GM19468 (cell line): Measurements from ENCODE around the gene DHX8.

Experiments
- ATAC-seq: cut with Tn5 transposase; IDR thresholded peaks from one replicate; pipeline ENCODE4 v1.9.1; 2021; ENCODE audit warnings: mild to moderate bottlenecking, moderate library complexity, moderate number of reproducible peaks; ENCODE audit not compliant: unreplicated experiment; ENCODE audit errors: extremely low read depth

The DHX8 gene

GRCh38 chr17:43517615-43518386 is 34.0 kb downstream of the DHX8 start:
- ATAC-seq, result no peak

- ATAC-seq, result no peak
Observed at GRCh38 chr17:43521389-43521788, 37.6 kb downstream of the DHX8 start.

GRCh38 chr17:43524945-43525575 is 41.3 kb downstream of the DHX8 start:
- no peak for ATAC-seq

GRCh38 chr17:43526886-43527648 is 43.3 kb downstream of the DHX8 start:
- no peak for ATAC-seq

- ATAC-seq, result no peak
Observed at GRCh38 chr17:43528319-43528987, 44.7 kb downstream of the DHX8 start.

GRCh38 chr17:43528988-43529814 is 45.4 kb downstream of the DHX8 start:
- no peak for ATAC-seq

GRCh38 chr17:43529947-43530287 is 46.1 kb downstream of the DHX8 start:
- no peak for ATAC-seq

- no peak for ATAC-seq
Observed at GRCh38 chr17:43530288-43531081, 46.7 kb downstream of the DHX8 start.

- no peak for ATAC-seq
Observed at GRCh38 chr17:43531082-43531378, 47.3 kb downstream of the DHX8 start.

GRCh38 chr17:43531955-43532354 is 48.2 kb downstream of the DHX8 start:
- ATAC-seq, result no peak

- ATAC-seq, result no peak
Observed at GRCh38 chr17:43532581-43532980, 48.8 kb downstream of the DHX8 start.

- ATAC-seq, result no peak
Observed at GRCh38 chr17:43533699-43534098, 49.9 kb downstream of the DHX8 start.

- no peak for ATAC-seq
Observed at GRCh38 chr17:43534909-43535308, 51.1 kb downstream of the DHX8 start.

- no peak for ATAC-seq
Observed at GRCh38 chr17:43536236-43536992, 52.6 kb downstream of the DHX8 start.

- ATAC-seq, result no peak
Observed at GRCh38 chr17:43540821-43541674, 57.3 kb downstream of the DHX8 start.

- no peak for ATAC-seq
Observed at GRCh38 chr17:43542859-43543258, 59.1 kb downstream of the DHX8 start.

- ATAC-seq, result no peak
Observed at GRCh38 chr17:43543300-43543699, 59.5 kb downstream of the DHX8 start.
